Duodenal mucosa (tissue), 2 donors: ENCODE data around the gene PLA2G12A.

ENCODE experiments used
- H3K27ac ChIP-seq: one replicate; pipeline ENCODE4 v1.7.0; 2013; ENCODE audit warnings: low read depth, low read length
- H3K27me3 ChIP-seq, 2 donors: one replicate each; pipeline ENCODE4 v1.7.0; 2013; ENCODE audit warnings: low read length in 2 of 2, control low read depth in 1 of 2; ENCODE audit not compliant: insufficient read depth in 2 of 2, control insufficient read depth in 1 of 2
- H3K36me3 ChIP-seq, 2 donors: one replicate each; pipeline ENCODE4 v1.7.0; 2013; ENCODE audit warnings: low read length in 2 of 2, control low read depth in 1 of 2; ENCODE audit not compliant: insufficient read depth in 2 of 2, control insufficient read depth in 1 of 2
- H3K4me1 ChIP-seq, 2 donors: one replicate each; pipeline ENCODE4 v1.7.0; 2013; ENCODE audit warnings: low read length in 2 of 2, control low read depth in 1 of 2; ENCODE audit not compliant: insufficient read depth in 2 of 2, control insufficient read depth in 1 of 2
- H3K4me3 ChIP-seq, 2 donors: one replicate each; pipeline ENCODE4 v1.7.0; 2013; ENCODE audit warnings: low read length in 2 of 2, low read depth in 1 of 2
- H3K9ac ChIP-seq, 2 donors: one replicate each; pipeline ENCODE4 v1.7.0; 2013; ENCODE audit warnings: low read length in 2 of 2, low read depth in 1 of 2
- H3K9me3 ChIP-seq, 2 donors: one replicate each; pipeline ENCODE4 v1.7.0; 2013; ENCODE audit warnings: low read length in 2 of 2, control low read depth in 1 of 2; ENCODE audit not compliant: control insufficient read depth in 1 of 2

Gene PLA2G12A

GRCh38 chr4:109665783-109666485 is 63.9 kb downstream of the PLA2G12A start:
- Histone ChIP-seq H3K9ac (no peak overlapping the region), H3K4me1 (no peaks in the 10 kb centered on the region), H3K27me3 (no peaks in the 10 kb centered on the region), H3K27ac (no peak overlapping the region), H3K9me3 (no peaks in the 10 kb centered on the region), H3K36me3 (peaks cover 0 to 3% of the 10 kb centered on the region in 2 donors), H3K4me3 (no peak overlapping the region)

- no peak overlapping the region for H3K9ac ChIP-seq
- peaks cover 0 to 3% of the 10 kb centered on the region in 2 donors for H3K36me3 ChIP-seq
- no peaks in the 10 kb centered on the region for H3K27me3 ChIP-seq
- H3K4me1 ChIP-seq: no peaks in the 10 kb centered on the region
- no peak overlapping the region for H3K27ac ChIP-seq
- no peak overlapping the region for H3K4me3 ChIP-seq
- no peaks in the 10 kb centered on the region for H3K9me3 ChIP-seq
Observed at GRCh38 chr4:109662771-109663170, 67.1 kb downstream of the PLA2G12A start.

DNA sequence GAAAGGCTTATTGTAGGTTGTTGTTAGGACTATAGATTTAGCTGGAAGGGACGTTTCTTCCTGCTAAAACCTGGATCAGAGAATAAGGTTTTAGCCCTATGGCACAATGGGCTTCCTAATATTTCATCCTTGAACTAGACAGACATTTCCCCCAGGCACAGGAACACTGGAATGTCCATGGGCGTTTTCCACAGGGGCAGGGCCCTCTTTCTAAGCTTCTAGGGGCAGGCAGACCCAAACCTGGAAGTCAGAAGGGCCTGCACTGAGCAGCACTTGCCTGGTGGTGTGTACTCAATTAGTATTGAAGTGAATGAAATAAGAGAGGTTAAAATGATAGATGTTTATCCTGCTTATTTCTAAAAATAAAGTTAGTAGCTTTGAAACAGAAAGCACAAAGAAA is 67.8 kb downstream of the PLA2G12A start:
- H3K4me1 ChIP-seq: no peaks in the 10 kb centered on the region
- H3K9ac ChIP-seq: no peak overlapping the region
- H3K9me3 ChIP-seq: no peaks in the 10 kb centered on the region
- no peaks in the 10 kb centered on the region for H3K27me3 ChIP-seq
- no peak overlapping the region for H3K4me3 ChIP-seq
- peaks cover 0 to 3% of the 10 kb centered on the region in 2 donors for H3K36me3 ChIP-seq
- no peak overlapping the region for H3K27ac ChIP-seq
